H9 (cell line): ENCODE data around the gene FHIT. TPM values are rescaled to one million over a fixed set of nuclear protein-coding genes. Genes with fewer than 3 reads are reported as not detected.

Experiments used
- DNase-seq: peaks from one replicate; pipeline ENCODE4 v3.0.0-alpha.2; 2017
- H2AFZ ChIP-seq: one replicate; pipeline ENCODE4 v1.6.1; 2013; ENCODE audit warnings: mild to moderate bottlenecking, low read length, control low read depth, moderate library complexity
- H2AK5ac ChIP-seq: 2 replicates; pipeline ENCODE4 v1.6.1; 2013; ENCODE audit warnings: low read length, control low read depth, mixed read lengths; ENCODE audit not compliant: insufficient read length
- H2BK120ac ChIP-seq: one replicate; pipeline ENCODE4 v1.6.1; 2013; ENCODE audit warnings: low read depth, mild to moderate bottlenecking, low read length, control low read depth, inconsistent platforms; ENCODE audit not compliant: poor library complexity, severe bottlenecking
- H2BK12ac ChIP-seq: 2 replicates; pipeline ENCODE4 v1.6.1; 2013; ENCODE audit warnings: low read length, control low read depth, mixed read lengths, low read depth; ENCODE audit not compliant: insufficient read length
- H2BK15ac ChIP-seq: 2 replicates; pipeline ENCODE4 v1.6.1; 2013; ENCODE audit warnings: low read depth, low read length, control low read depth
- H2BK20ac ChIP-seq: one replicate; pipeline ENCODE4 v1.6.1; 2013; ENCODE audit warnings: low read depth, mild to moderate bottlenecking, low read length, control low read depth, inconsistent platforms; ENCODE audit not compliant: poor library complexity, severe bottlenecking
- H2BK5ac ChIP-seq: 2 replicates; pipeline ENCODE4 v1.6.1; 2013; ENCODE audit warnings: low read length, control low read depth, mixed read lengths; ENCODE audit not compliant: insufficient read length
- H3K14ac ChIP-seq: 2 replicates; pipeline ENCODE4 v1.6.1; 2013; ENCODE audit warnings: low read length, control low read depth; ENCODE audit not compliant: insufficient read depth
- H3K18ac ChIP-seq: 2 replicates; pipeline ENCODE4 v1.6.1; 2013; ENCODE audit warnings: low read depth, mild to moderate bottlenecking, mixed read lengths, low read length, control low read depth; ENCODE audit not compliant: insufficient read length
- H3K23ac ChIP-seq: 2 replicates; pipeline ENCODE4 v1.6.1; 2013; ENCODE audit warnings: low read length, control low read depth, mixed read lengths, low read depth; ENCODE audit not compliant: insufficient read length
- H3K23me2 ChIP-seq: 2 replicates; pipeline ENCODE4 v1.6.1; 2013; ENCODE audit warnings: low read depth, mild to moderate bottlenecking, mixed read lengths, low read length, control low read depth; ENCODE audit not compliant: insufficient read length, poor library complexity, severe bottlenecking
- H3K27ac ChIP-seq: 2 replicates; pipeline ENCODE4 v1.5.1; 2013; ENCODE audit warnings: low read length, control low read depth, mixed read lengths, low read depth; ENCODE audit not compliant: insufficient read length
- H3K27me3 ChIP-seq: 2 replicates; pipeline ENCODE4 v1.6.1; 2013; ENCODE audit warnings: low read length, control low read depth, inconsistent platforms; ENCODE audit not compliant: insufficient read depth
- H3K4ac ChIP-seq: 2 replicates; pipeline ENCODE4 v1.6.1; 2013; ENCODE audit warnings: low read depth, mild to moderate bottlenecking, control low read depth, inconsistent platforms, low read length, moderate library complexity
- H3K4me1 ChIP-seq: 2 replicates; pipeline ENCODE4 v1.6.1; 2013; ENCODE audit warnings: low read length, control low read depth, inconsistent platforms; ENCODE audit not compliant: insufficient read depth
- H3K4me2 ChIP-seq: 2 replicates; pipeline ENCODE4 v1.6.1; 2013; ENCODE audit warnings: low read length, control low read depth, mixed read lengths; ENCODE audit not compliant: insufficient read length, insufficient read depth
- H3K56ac ChIP-seq: 2 replicates; pipeline ENCODE4 v1.6.1; 2013; ENCODE audit warnings: low read depth, mild to moderate bottlenecking, mixed read lengths, low read length, control low read depth; ENCODE audit not compliant: insufficient read length
- H3K79me1 ChIP-seq: 2 replicates; pipeline ENCODE4 v1.6.1; 2013; ENCODE audit warnings: low read depth, mild to moderate bottlenecking, moderate library complexity, low read length, control low read depth, inconsistent platforms; ENCODE audit not compliant: insufficient read depth, poor library complexity, severe bottlenecking
- H3K79me2 ChIP-seq: 2 replicates; pipeline ENCODE4 v1.6.1; 2013; ENCODE audit warnings: low read length, control low read depth, inconsistent platforms; ENCODE audit not compliant: insufficient read depth
- H3K9ac ChIP-seq: 2 replicates; pipeline ENCODE4 v1.6.1; 2013; ENCODE audit warnings: low read length, control low read depth, mixed read lengths; ENCODE audit not compliant: insufficient read length; ENCODE audit errors: extremely low read depth
- H3K9me3 ChIP-seq: one replicate; pipeline ENCODE4 v1.6.1; 2013; ENCODE audit warnings: low read depth, low read length, inconsistent platforms; ENCODE audit not compliant: control insufficient read depth
- H3T11ph ChIP-seq: one replicate; pipeline ENCODE4 v1.6.1; 2013; ENCODE audit warnings: mild to moderate bottlenecking, low read length, control low read depth, inconsistent platforms
- H4K20me1 ChIP-seq: one replicate; pipeline ENCODE4 v1.6.1; 2013; ENCODE audit not compliant: control insufficient read depth, insufficient read length, insufficient read depth
- H4K5ac ChIP-seq: 2 replicates; pipeline ENCODE4 v1.6.1; 2013; ENCODE audit warnings: low read depth, mild to moderate bottlenecking, mixed read lengths, low read length, control low read depth; ENCODE audit not compliant: insufficient read length
- H4K8ac ChIP-seq: replicated peaks from 2 replicates; pipeline ENCODE4 v1.6.1; 2013; ENCODE audit warnings: low read length, control low read depth, mixed read lengths, low read depth; ENCODE audit not compliant: insufficient read length
- H4K91ac ChIP-seq: 2 replicates; pipeline ENCODE4 v1.6.1; 2013; ENCODE audit warnings: low read depth, mild to moderate bottlenecking, moderate library complexity, mixed read lengths, low read length, control low read depth; ENCODE audit not compliant: insufficient read length
- H3K27ac Mint-ChIP-seq, 3 experiments: 2 replicates in 2 of 3; 3 replicates in 1 of 3; pipeline ENCODE4 v1.8.0; 2020 to 2021; ENCODE audit warnings: mixed read lengths in 3 of 3, mild to moderate bottlenecking in 1 of 3, moderate library complexity in 1 of 3
- H3K27me3 Mint-ChIP-seq: 2 replicates; pipeline ENCODE4 v1.8.0; 2021; ENCODE audit warnings: low read depth, mild to moderate bottlenecking, moderate library complexity, mixed read lengths
- H3K36me3 Mint-ChIP-seq, 3 experiments: 2 replicates in 2 of 3; 3 replicates in 1 of 3; pipeline ENCODE4 v1.8.0; 2020 to 2021; ENCODE audit warnings: low read depth in 3 of 3, mixed read lengths in 3 of 3; ENCODE audit not compliant: insufficient read depth in 1 of 3
- H3K4me1 Mint-ChIP-seq, 2 experiments: 2 replicates each; pipeline ENCODE4 v1.8.0; 2020; ENCODE audit warnings: mixed read lengths in 2 of 2
- H3K4me3 Mint-ChIP-seq, 2 experiments: 2 replicates in 1 of 2; 3 replicates in 1 of 2; pipeline ENCODE4 v1.8.0; 2020 to 2021; ENCODE audit warnings: mild to moderate bottlenecking in 2 of 2, mixed read lengths in 2 of 2, moderate library complexity in 1 of 2
- H3K9me3 Mint-ChIP-seq, 2 experiments: 2 replicates in 1 of 2; 3 replicates in 1 of 2; pipeline ENCODE4 v1.8.0; 2020; ENCODE audit warnings: mild to moderate bottlenecking in 2 of 2, mixed read lengths in 2 of 2, moderate library complexity in 1 of 2
- CTCF ChIP-seq: fragments of 200-600 bp; sonication (generic); conservative IDR thresholded peaks from 3 replicates; pipeline ENCODE4 v1.8.0; 2021; ENCODE audit warnings: antibody characterized with exemption, mild to moderate bottlenecking
- WGBS: extraction: QIAGEN DNeasy Blood & Tissue Kit; methylation state at CpG from one replicate; pipeline ENCODE4 v1.1.7; 2013; ENCODE audit warnings: missing lambda C conversion rate, low lambda C conversion rate, mixed read lengths; ENCODE audit not compliant: insufficient read length; ENCODE audit errors: extremely low coverage; 5-methylcytosine and 5-hydroxymethylcytosine counted together
- total RNA-seq: library from RNA; stranded (reverse); gene quantifications from 2 replicates; pipeline ENCODE4 v1.2.1, GENCODE V29; 2021

FHIT gene
- total RNA-seq, 1 experiment from 2014 or later: 3.0 TPM

- Histone ChIP-seq H4K91ac (no peak overlapping the region), H2BK12ac (no peak overlapping the region), H4K20me1 (no peaks in the 10 kb centered on the region), H3K79me2 (no peaks in the 10 kb centered on the region), H2BK5ac (no peak overlapping the region), H3K18ac (no peak overlapping the region), H4K8ac (no peak overlapping the region), H2BK20ac (no peak overlapping the region), H3K27me3 (no peaks in the 10 kb centered on the region), H3K23me2 (no peaks in the 10 kb centered on the region), H3K27ac (no peak overlapping the region), H4K5ac (no peak overlapping the region), H3K9me3 (no peaks in the 10 kb centered on the region), H2AFZ (no peak overlapping the region), H3K79me1 (no peaks in the 10 kb centered on the region), H2BK120ac (no peak overlapping the region), H3K4me1 (no peaks in the 10 kb centered on the region; the same call in 1 of the 2 replicates), H3K4ac (no peak overlapping the region), H2AK5ac (no peak overlapping the region), H2BK15ac (no peak overlapping the region), H3K4me2 (no peak overlapping the region), H3K14ac (no peak overlapping the region), H3K23ac (no peak overlapping the region), H3K56ac (no peak overlapping the region), H3K9ac (no peak overlapping the region), H3T11ph (no peak overlapping the region)
- Mint-ChIP-seq H3K36me3 (no peaks in the 10 kb centered on the region), H3K4me3 (no peak overlapping the region), H3K27me3 (no peaks in the 10 kb centered on the region), H3K27ac (no peak overlapping the region), H3K4me1 (peaks cover 8 to 9% of the 10 kb centered on the region in 2 experiments; a peak in 2 of 4 replicates), H3K9me3 (no peaks in the 10 kb centered on the region)
- no CpG with 5 or more reads among the region's 5 CpGs for WGBS
- DNase-seq: no peak
- TF ChIP-seq CTCF: no peak
Observed at GRCh38 chr3:60198179-60198720, 1053.0 kb downstream of the FHIT start.
